Gastrocnemius medialis (tissue), 4 donors: Measurements from ENCODE around the gene ING1.

ENCODE experiments used
- POLR2A ChIP-seq, 2 donors: fragments of 450-650 bp; IDR thresholded peaks; one replicate each; pipeline ENCODE4 v1.6.1; 2017; ENCODE audit warnings: antibody characterized with exemption in 2 of 2, mild to moderate bottlenecking in 2 of 2, moderate library complexity in 2 of 2
- TF ChIP-seq, protein P1 (sequence below), 5 experiments: fragments of 450-650 bp in 3 of 5; fragments of 200-600 bp in 2 of 5; sonication (generic) in 2 of 5; IDR thresholded peaks in 4 of 5; conservative IDR thresholded peaks in 1 of 5; 1 replicate in 4 of 5; 2 replicates in 1 of 5; pipeline ENCODE4 v1.5.1; 2016 to 2019; ENCODE audit warnings: antibody characterized with exemption in 5 of 5, mild to moderate bottlenecking in 3 of 5, moderate library complexity in 3 of 5

DNA sequence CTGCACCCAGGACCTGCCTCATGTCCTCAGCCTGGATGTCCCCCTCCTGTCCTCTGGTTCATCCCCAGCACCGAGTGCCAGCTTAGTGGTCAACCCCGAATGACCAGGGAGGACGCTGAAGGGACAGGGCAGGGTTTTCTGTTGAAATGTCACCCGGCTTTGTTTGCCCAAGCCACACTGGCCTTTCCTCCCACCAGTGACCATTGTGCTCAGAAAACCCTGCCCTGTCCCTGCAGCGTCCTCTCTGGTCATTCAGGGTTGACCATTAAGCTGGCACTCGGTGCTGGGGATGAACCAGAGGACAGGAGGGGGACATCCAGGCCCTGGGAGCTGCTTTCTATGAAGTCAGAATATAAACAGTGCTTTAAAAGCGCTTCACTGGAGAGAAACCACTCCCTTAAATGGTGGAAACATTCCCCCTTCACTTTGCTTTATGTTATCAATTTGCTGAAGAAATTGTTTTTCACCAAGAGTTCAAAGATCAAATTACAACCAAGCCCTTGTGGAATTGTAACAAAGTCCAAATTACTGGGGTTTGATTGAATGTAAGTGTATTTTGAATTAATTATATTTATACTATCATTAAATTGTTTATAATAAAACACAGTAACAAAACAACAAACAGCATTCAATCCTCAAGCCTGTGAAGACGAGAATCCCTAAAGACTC is 29.0 kb upstream of the ING1 start:
- TF ChIP-seq, protein P1, sequence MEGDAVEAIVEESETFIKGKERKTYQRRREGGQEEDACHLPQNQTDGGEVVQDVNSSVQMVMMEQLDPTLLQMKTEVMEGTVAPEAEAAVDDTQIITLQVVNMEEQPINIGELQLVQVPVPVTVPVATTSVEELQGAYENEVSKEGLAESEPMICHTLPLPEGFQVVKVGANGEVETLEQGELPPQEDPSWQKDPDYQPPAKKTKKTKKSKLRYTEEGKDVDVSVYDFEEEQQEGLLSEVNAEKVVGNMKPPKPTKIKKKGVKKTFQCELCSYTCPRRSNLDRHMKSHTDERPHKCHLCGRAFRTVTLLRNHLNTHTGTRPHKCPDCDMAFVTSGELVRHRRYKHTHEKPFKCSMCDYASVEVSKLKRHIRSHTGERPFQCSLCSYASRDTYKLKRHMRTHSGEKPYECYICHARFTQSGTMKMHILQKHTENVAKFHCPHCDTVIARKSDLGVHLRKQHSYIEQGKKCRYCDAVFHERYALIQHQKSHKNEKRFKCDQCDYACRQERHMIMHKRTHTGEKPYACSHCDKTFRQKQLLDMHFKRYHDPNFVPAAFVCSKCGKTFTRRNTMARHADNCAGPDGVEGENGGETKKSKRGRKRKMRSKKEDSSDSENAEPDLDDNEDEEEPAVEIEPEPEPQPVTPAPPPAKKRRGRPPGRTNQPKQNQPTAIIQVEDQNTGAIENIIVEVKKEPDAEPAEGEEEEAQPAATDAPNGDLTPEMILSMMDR (IDR thresholded peaks at IDR 0.05 in 4 of 5, conservative IDR thresholded peaks at IDR 0.05 in 1 of 5), result no peak
- no peak for TF ChIP-seq POLR2A (IDR thresholded peaks at IDR 0.05)
